ENCODE measurements around the gene TLE6.
"Not testable (repeated sequence)": the region's sequence is repeated elsewhere in the genome, so short reads cannot be mapped to it uniquely, and the experiment has no call there.

Gene TLE6

GRCh38 chr19:2974342-2975041, 2.9 kb upstream of the TLE6 start:
- DNase-seq = peak; percentile 84

- DNase-seq = no peak
Observed at GRCh38 chr19:2976609-2977000, 759 bp upstream of the TLE6 start.

GRCh38 chr19:2977746-2978138, 378 bp downstream of the TLE6 start:
- no peak for DNase-seq

GRCh38 chr19:2978166-2978767, 903 bp downstream of the TLE6 start:
- no peak for DNase-seq

GRCh38 chr19:2978772-2979171, 1.4 kb downstream of the TLE6 start:
- no peak for DNase-seq

- no peak for DNase-seq
Observed at GRCh38 chr19:2981898-2982297, 4.5 kb downstream of the TLE6 start.

- DNase-seq = no peak
Observed at GRCh38 chr19:2982561-2982960, 5.2 kb downstream of the TLE6 start.

- no peak for DNase-seq
Observed at GRCh38 chr19:2982983-2983350, 5.6 kb downstream of the TLE6 start.

- DNase-seq = no peak
Observed at GRCh38 chr19:2983351-2984214, 6.2 kb downstream of the TLE6 start.

- DNase-seq = no peak
Observed at GRCh38 chr19:2984215-2984528, 6.8 kb downstream of the TLE6 start.

GRCh38 chr19:2986951-2987524, 9.7 kb downstream of the TLE6 start:
- no peak for DNase-seq

- no peak for DNase-seq
Observed at GRCh38 chr19:2987797-2988196, 10.4 kb downstream of the TLE6 start.

- no peak for DNase-seq
Observed at GRCh38 chr19:2988568-2988967, 11.2 kb downstream of the TLE6 start.

- no peak for DNase-seq
Observed at GRCh38 chr19:2989236-2989946, 12.0 kb downstream of the TLE6 start.

GRCh38 chr19:2992333-2992732, 15.0 kb downstream of the TLE6 start:
- not testable (repeated sequence) for DNase-seq

GRCh38 chr19:2992958-2993357, 15.6 kb downstream of the TLE6 start:
- DNase-seq = no peak

- no peak for DNase-seq
Observed at GRCh38 chr19:2993579-2993978, 16.2 kb downstream of the TLE6 start.

GRCh38 chr19:2994588-2995131, 17.3 kb downstream of the TLE6 start:
- no peak for DNase-seq

GRCh38 chr19:2997720-2998119, 20.4 kb downstream of the TLE6 start:
- DNase-seq = no peak

- DNase-seq = no peak
Observed at GRCh38 chr19:2998642-2999041, 21.3 kb downstream of the TLE6 start.

GRCh38 chr19:3001235-3001800, 24.0 kb downstream of the TLE6 start:
- DNase-seq = no peak

GRCh38 chr19:3003046-3003445, 25.7 kb downstream of the TLE6 start:
- DNase-seq = no peak

GRCh38 chr19:3004522-3004921, 27.2 kb downstream of the TLE6 start:
- no peak for DNase-seq

Data from GF-D8 (cell line).